ENCODE data around the gene MMP17. TPM values are rescaled to one million over a fixed set of nuclear protein-coding genes. Genes with fewer than 3 reads are reported as not detected.
"Not testable (repeated sequence)": the region's sequence is repeated elsewhere in the genome, so short reads cannot be mapped to it uniquely, and the experiment has no call there.

MMP17 gene
- total and polyA plus RNA-seq, 2 of the 4 experiments (the other 2 are of a cell fraction) = 1.4 to 11.8 TPM

DNA sequence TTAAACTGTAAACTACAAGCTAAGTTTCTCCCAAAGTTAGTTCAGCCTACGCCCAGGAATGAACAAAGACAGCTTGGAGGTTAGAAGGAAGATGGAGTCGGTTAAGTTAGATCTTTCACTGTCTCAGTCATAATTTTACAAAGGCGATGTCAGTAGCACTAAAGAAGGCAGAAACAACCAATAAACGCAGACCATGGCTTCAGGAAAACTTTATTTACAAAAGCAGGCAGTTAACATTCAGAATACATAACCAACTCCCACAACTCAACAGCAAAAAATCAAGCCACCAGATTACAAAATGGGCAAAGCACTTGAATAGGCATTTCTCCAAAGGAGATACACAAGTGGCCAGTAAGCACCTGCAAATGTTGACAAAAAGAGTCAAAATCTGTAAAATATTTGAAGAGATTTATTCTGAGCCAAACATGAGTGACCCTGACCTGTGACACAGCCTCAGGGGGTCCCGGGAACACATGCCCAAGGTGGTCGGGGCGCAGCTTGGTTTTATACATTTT, 57.4 kb downstream of the MMP17 start:
- no CpG with 5 or more reads among the region's 7 CpGs for WGBS, 2 experiments (ENCODE audit: extremely low coverage in 2 of 2, insufficient read length in 1 of 2)
- H4K91ac ChIP-seq (ENCODE audit: insufficient read depth, low read depth, low read length) = no peak overlapping the region
- no peak overlapping the region for H2AK9ac ChIP-seq (replicated peaks; ENCODE audit: low read depth, low read length, poor library complexity)
- H3K4me2 ChIP-seq (ENCODE audit: low read depth, low read length) = no peak overlapping the region
- in situ Hi-C loops (cut with MboI; ENCODE audit: low sequenced_read_pairs) = no loop called here
- no peaks in the 10 kb centered on the region for H3K9me1 ChIP-seq (ENCODE audit: insufficient read depth, low read length)
- no peak overlapping the region for H3K18ac ChIP-seq (ENCODE audit: low read depth, low read length)
- TF ChIP-seq MAFK (IDR thresholded peaks at IDR 0.05; ENCODE audit: low read depth, low read length) = no peak
- TF ChIP-seq, protein P1, sequence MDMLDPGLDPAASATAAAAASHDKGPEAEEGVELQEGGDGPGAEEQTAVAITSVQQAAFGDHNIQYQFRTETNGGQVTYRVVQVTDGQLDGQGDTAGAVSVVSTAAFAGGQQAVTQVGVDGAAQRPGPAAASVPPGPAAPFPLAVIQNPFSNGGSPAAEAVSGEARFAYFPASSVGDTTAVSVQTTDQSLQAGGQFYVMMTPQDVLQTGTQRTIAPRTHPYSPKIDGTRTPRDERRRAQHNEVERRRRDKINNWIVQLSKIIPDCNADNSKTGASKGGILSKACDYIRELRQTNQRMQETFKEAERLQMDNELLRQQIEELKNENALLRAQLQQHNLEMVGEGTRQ (IDR thresholded peaks at IDR 0.05; ENCODE audit: low read depth, low read length) = no peak
- no peak for TF ChIP-seq FOS (IDR thresholded peaks at IDR 0.05; ENCODE audit: low read depth, low read length)
- no peak for TF ChIP-seq RCOR1 (IDR thresholded peaks at IDR 0.05; ENCODE audit: insufficient replicate concordance, low read length)
- intact Hi-C loops (cut with micrococcal nuclease) = no loop called here
- H3K56ac ChIP-seq (ENCODE audit: extremely low read depth, insufficient read depth, low read length) = no peak overlapping the region
- ATAC-seq (ENCODE audit: low read depth) (no peak), DNase-seq (no peak)
- no peaks in the 10 kb centered on the region for H4K20me1 ChIP-seq (ENCODE audit: insufficient read depth, low read length)
- no peak overlapping the region for H3K14ac ChIP-seq (replicated peaks; ENCODE audit: low read depth, low read length)
- no peak overlapping the region for H2AK5ac ChIP-seq (ENCODE audit: low read depth, low read length)
- dilution Hi-C loops (cut with HindIII; ENCODE audit: low sequenced_read_pairs, unreplicated experiment) = no loop called here
- H3K27ac ChIP-seq (ENCODE audit: insufficient read depth, low read length) = no peak overlapping the region
- H3K4me3 ChIP-seq (ENCODE audit: insufficient read depth, low read depth, low read length) = no peak overlapping the region
- no TSS peak for BruUV-seq (replicated peaks)
- ChIA-PET POLR2A (ENCODE audit: unreplicated experiment) (no interaction called here), CTCF (no interaction called here)
- H3K9me3 ChIP-seq (ENCODE audit: control insufficient read depth, insufficient read depth, low read length) = peaks cover 5% of the 10 kb centered on the region; the same call in 1 of the 2 replicates
- peaks cover 20% of the 10 kb centered on the region for H3K27me3 ChIP-seq (ENCODE audit: control insufficient read depth, insufficient read depth, low read length)
- H4K5ac ChIP-seq (ENCODE audit: low read depth, low read length) = no peak overlapping the region
- H3K4me1 ChIP-seq (ENCODE audit: control insufficient read depth, insufficient read depth, low read length) = no peaks in the 10 kb centered on the region
- no peak overlapping the region for H2AFZ ChIP-seq (replicated peaks; ENCODE audit: low read length, poor library complexity)
- H2BK15ac ChIP-seq (ENCODE audit: low read depth, low read length) = no peak overlapping the region
- no peak overlapping the region for H3K4ac ChIP-seq (ENCODE audit: low read depth, low read length)
- H3K36me3 ChIP-seq (ENCODE audit: control insufficient read depth, insufficient read depth, low read length) = no peaks in the 10 kb centered on the region
- H2BK5ac ChIP-seq (ENCODE audit: low read depth, low read length, poor library complexity, severe bottlenecking) = no peak overlapping the region
- no peak overlapping the region for H3K23ac ChIP-seq (ENCODE audit: low read depth, low read length)
- H3K9ac ChIP-seq (ENCODE audit: low read depth, low read length) = no peak overlapping the region
- no peak overlapping the region for H2BK120ac ChIP-seq (ENCODE audit: low read depth, low read length)
- H4K8ac ChIP-seq (ENCODE audit: low read depth in 2 of 2, low read length in 2 of 2) = no peak overlapping the region
- no peaks in the 10 kb centered on the region for H3K79me1 ChIP-seq (ENCODE audit: low read depth in 1 of 2, low read length in 2 of 2)
- H2BK20ac ChIP-seq (ENCODE audit: low read depth, low read length) = no peak overlapping the region

DNA sequence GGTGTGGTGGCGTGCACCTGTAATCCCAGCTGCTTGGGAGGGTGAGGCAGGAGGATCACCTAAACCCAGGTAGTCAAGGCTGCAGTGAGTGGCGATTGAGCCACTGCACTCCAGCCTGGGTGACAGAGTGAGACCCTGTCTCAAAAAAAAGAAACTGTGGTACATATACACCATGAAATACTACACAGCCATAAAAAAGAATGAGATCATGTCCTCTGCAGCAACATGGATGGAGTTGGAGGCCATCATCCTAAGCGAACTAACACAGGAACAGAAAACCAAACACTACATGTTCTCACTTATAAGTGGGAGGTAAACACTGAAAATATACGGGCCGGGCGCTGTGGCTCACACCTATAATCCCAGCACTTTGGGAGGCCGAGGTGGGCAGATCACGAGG, 63.5 kb downstream of the MMP17 start:
- WGBS, 2 experiments (ENCODE audit: extremely low coverage in 2 of 2, insufficient read length in 1 of 2) = no CpG with 5 or more reads among the region's 8 CpGs
- H2BK120ac ChIP-seq (ENCODE audit: low read depth, low read length); dilution Hi-C loops (cut with HindIII; ENCODE audit: low sequenced_read_pairs, unreplicated experiment); H2AK5ac ChIP-seq (ENCODE audit: low read depth, low read length); H4K5ac ChIP-seq (ENCODE audit: low read depth, low read length); H2AFZ ChIP-seq (replicated peaks; ENCODE audit: low read length, poor library complexity); H3K27ac ChIP-seq (ENCODE audit: insufficient read depth, low read length); H3K4me1 ChIP-seq (ENCODE audit: control insufficient read depth, insufficient read depth, low read length); H3K9me1 ChIP-seq (ENCODE audit: insufficient read depth, low read length); H4K8ac ChIP-seq (ENCODE audit: low read depth in 2 of 2, low read length in 2 of 2); H3K36me3 ChIP-seq (ENCODE audit: control insufficient read depth, insufficient read depth, low read length); H3K18ac ChIP-seq (ENCODE audit: low read depth, low read length); intact Hi-C loops (cut with micrococcal nuclease); H3K79me1 ChIP-seq (ENCODE audit: low read depth in 1 of 2, low read length in 2 of 2); H2BK15ac ChIP-seq (ENCODE audit: low read depth, low read length); H2AK9ac ChIP-seq (replicated peaks; ENCODE audit: low read depth, low read length, poor library complexity); H3K23ac ChIP-seq (ENCODE audit: low read depth, low read length); CTCF ChIA-PET; H2BK5ac ChIP-seq (ENCODE audit: low read depth, low read length, poor library complexity, severe bottlenecking); H3K56ac ChIP-seq (ENCODE audit: extremely low read depth, insufficient read depth, low read length); H2BK20ac ChIP-seq (ENCODE audit: low read depth, low read length); H3K4me2 ChIP-seq (ENCODE audit: low read depth, low read length); BruUV-seq (replicated peaks); DNase-seq; H3K14ac ChIP-seq (replicated peaks; ENCODE audit: low read depth, low read length); H3K9ac ChIP-seq (ENCODE audit: low read depth, low read length); in situ Hi-C loops (cut with MboI; ENCODE audit: low sequenced_read_pairs); ATAC-seq (ENCODE audit: low read depth); H3K4ac ChIP-seq (ENCODE audit: low read depth, low read length); H3K9me3 ChIP-seq (ENCODE audit: control insufficient read depth, insufficient read depth, low read length); H4K91ac ChIP-seq (ENCODE audit: insufficient read depth, low read depth, low read length); H3K4me3 ChIP-seq (ENCODE audit: insufficient read depth, low read depth, low read length): not testable (repeated sequence)
- peaks cover 12% of the 10 kb centered on the region for H4K20me1 ChIP-seq (ENCODE audit: insufficient read depth, low read length)
- peaks cover 13% of the 10 kb centered on the region for H3K27me3 ChIP-seq (ENCODE audit: control insufficient read depth, insufficient read depth, low read length)
- POLR2A ChIA-PET (ENCODE audit: unreplicated experiment) = interaction anchor here (0.6 kb wide), 1 partner anchor 9 kb away, joined by 3 read pairs; no protein-coding TSS in a partner anchor
